Measurements from ENCODE around the gene IFIT1B. TPM values are rescaled to one million over a fixed set of nuclear protein-coding genes. Genes with fewer than 3 reads are reported as not detected.
A peak's percentile ranks its signal among the peaks of the same experiment; 100 is the strongest.
"Not testable (repeated sequence)": the region's sequence is repeated elsewhere in the genome, so short reads cannot be mapped to it uniquely, and the experiment has no call there.

IFIT1B gene
- total and polyA plus RNA-seq, 7 experiments from 2014 or later, result 0.44 TPM; not detected in 6

GRCh38 chr10:89398003-89398749, 20.3 kb downstream of the IFIT1B start:
- CTCF ChIA-PET, result no interaction called here
- intact Hi-C loops (cut with micrococcal nuclease), result no loop called here

GRCh38 chr10:89399956-89400355, 22.1 kb downstream of the IFIT1B start:
- ATAC-seq (no peak), DNase-seq (no peak)
- Mint-ChIP-seq H3K4me3 (peak overlapping the region in 2 of 10 donors; percentile 2 to 15), H3K4me1 (peaks cover 18 to 61% (median 46%) of the 10 kb centered on the region in 7 donors), H3K27ac (no peak overlapping the region), H3K9me3 (peaks cover 0 to 8% (median 0%) of the 10 kb centered on the region in 11 donors), H3K27me3 (no peaks in the 10 kb centered on the region), H3K36me3 (peaks cover 15 to 76% (median 64%) of the 10 kb centered on the region in 5 donors)
- intact Hi-C loops (cut with micrococcal nuclease), result no loop called here
- no peaks in the 10 kb centered on the region for H3K9me3 ChIP-seq (ENCODE audit: control insufficient read depth in 2 of 3, low read length in 3 of 3)
- H3K27ac ChIP-seq (ENCODE audit: low read depth, low read length), result no peak overlapping the region
- ChIA-PET POLR2A (interaction anchor here (0.7 to 1.8 kb wide), 2 partner anchors 14 to 151 kb away, joined by 3 to 7 read pairs; partner anchors contain the start of gene IFIT5), CTCF (no interaction called here)
- H3K4me3 ChIP-seq (ENCODE audit: low read length), result no peak overlapping the region
- H3K27me3 ChIP-seq (ENCODE audit: control insufficient read depth in 2 of 2, insufficient read depth in 2 of 2, low read length in 2 of 2), result no peaks in the 10 kb centered on the region
- peaks cover 0 to 7% (median 2%) of the 10 kb centered on the region in 3 experiments for H3K36me3 ChIP-seq (ENCODE audit: control insufficient read depth in 2 of 3, insufficient read depth in 3 of 3, low read length in 3 of 3)
- H3K4me1 ChIP-seq (ENCODE audit: control insufficient read depth in 2 of 2, insufficient read depth in 2 of 2, low read length in 2 of 2), result no peaks in the 10 kb centered on the region

More at GRCh38 chr10:89398003-89398749, 20.3 kb downstream of the IFIT1B start:
- H3K27me3 Mint-ChIP-seq, result no peaks in the 10 kb centered on the region
- no peak overlapping the region for H3K4me3 Mint-ChIP-seq
- peak overlapping the region in 3 of 9 donors; percentile 36 to 46 (median 40) for H3K27ac Mint-ChIP-seq
- Histone ChIP-seq H3K4me3 (ENCODE audit: low read length) (no peak overlapping the region), H3K9me3 (ENCODE audit: control insufficient read depth in 2 of 3, low read length in 3 of 3) (no peaks in the 10 kb centered on the region), H3K4me1 (ENCODE audit: control insufficient read depth in 2 of 2, insufficient read depth in 2 of 2, low read length in 2 of 2) (peaks cover 7 to 9% of the 10 kb centered on the region in 2 donors), H3K27me3 (ENCODE audit: control insufficient read depth in 2 of 2, insufficient read depth in 2 of 2, low read length in 2 of 2) (no peaks in the 10 kb centered on the region), H3K36me3 (ENCODE audit: control insufficient read depth in 2 of 3, insufficient read depth in 3 of 3, low read length in 3 of 3) (peaks cover 0 to 7% (median 0%) of the 10 kb centered on the region in 3 experiments), H3K27ac (ENCODE audit: low read depth, low read length) (no peak overlapping the region)
- H3K36me3 Mint-ChIP-seq, result peaks cover 15 to 61% (median 50%) of the 10 kb centered on the region in 5 donors
- peaks cover 21 to 70% (median 49%) of the 10 kb centered on the region in 7 donors for H3K4me1 Mint-ChIP-seq
- peaks cover 0 to 8% (median 0%) of the 10 kb centered on the region in 11 donors for H3K9me3 Mint-ChIP-seq
- POLR2A ChIA-PET, result interaction anchor here (0.9 to 1.8 kb wide), 2 partner anchors 11 to 16 kb away, joined by 3 to 7 read pairs; partner anchors contain the start of gene IFIT5
- ATAC-seq, result no peak
- no peak for DNase-seq

GRCh38 chr10:89403043-89403442, 25.2 kb downstream of the IFIT1B start:
- peaks cover 10 to 40% (median 29%) of the 10 kb centered on the region in 7 donors for H3K4me1 Mint-ChIP-seq
- Histone ChIP-seq H3K4me1 (ENCODE audit: control insufficient read depth in 2 of 2, insufficient read depth in 2 of 2, low read length in 2 of 2) (no peaks in the 10 kb centered on the region), H3K4me3 (ENCODE audit: low read length) (no peak overlapping the region), H3K27ac (ENCODE audit: low read depth, low read length) (no peak overlapping the region), H3K36me3 (ENCODE audit: control insufficient read depth in 2 of 3, insufficient read depth in 3 of 3, low read length in 3 of 3) (peaks cover 0 to 7% (median 2%) of the 10 kb centered on the region in 3 experiments), H3K27me3 (ENCODE audit: control insufficient read depth in 2 of 2, insufficient read depth in 2 of 2, low read length in 2 of 2) (no peaks in the 10 kb centered on the region), H3K9me3 (ENCODE audit: control insufficient read depth in 2 of 3, low read length in 3 of 3) (no peaks in the 10 kb centered on the region)
- DNase-seq (no peak), ATAC-seq (no peak)
- peaks cover 0 to 8% (median 0%) of the 10 kb centered on the region in 11 donors for H3K9me3 Mint-ChIP-seq
- H3K27ac Mint-ChIP-seq, result peak overlapping the region in 1 of 9 donors; percentile 69
- H3K4me3 Mint-ChIP-seq, result no peak overlapping the region
- H3K36me3 Mint-ChIP-seq, result peaks cover 11 to 81% (median 64%) of the 10 kb centered on the region in 5 donors
- intact Hi-C loops (cut with micrococcal nuclease), result no loop called here
- H3K27me3 Mint-ChIP-seq, result no peaks in the 10 kb centered on the region
- ChIA-PET CTCF (no interaction called here), POLR2A (interaction anchor here (1.3 to 3.3 kb wide), 4 partner anchors 9 to 12 kb away, joined by 6 to 13 read pairs (median 9); partner anchors contain the start of genes IFIT1 and IFIT5)

GRCh38 chr10:89404104-89405047, 26.5 kb downstream of the IFIT1B start:
- ChIA-PET POLR2A (interaction anchor here (2.8 to 3.3 kb wide), 3 partner anchors 8 to 12 kb away, joined by 8 to 13 read pairs (median 10); partner anchors contain the start of genes IFIT1 and IFIT5), CTCF (interaction anchor here (1.2 kb wide), 1 partner anchor 8 kb away, joined by 4 read pairs; no protein-coding TSS in a partner anchor)
- H3K4me1 ChIP-seq (ENCODE audit: control insufficient read depth in 2 of 2, insufficient read depth in 2 of 2, low read length in 2 of 2), result no peaks in the 10 kb centered on the region
- Mint-ChIP-seq H3K4me3 (no peak overlapping the region), H3K27me3 (no peaks in the 10 kb centered on the region), H3K9me3 (peaks cover 0 to 7% (median 0%) of the 10 kb centered on the region in 11 donors), H3K27ac (no peak overlapping the region), H3K36me3 (peaks cover 6 to 69% (median 56%) of the 10 kb centered on the region in 5 donors), H3K4me1 (peaks cover 0 to 28% (median 16%) of the 10 kb centered on the region in 7 donors)
- intact Hi-C loops (cut with micrococcal nuclease), result no loop called here
- no peaks in the 10 kb centered on the region for H3K27me3 ChIP-seq (ENCODE audit: control insufficient read depth in 2 of 2, insufficient read depth in 2 of 2, low read length in 2 of 2)
- ATAC-seq (no peak), DNase-seq (no peak)
- H3K36me3 ChIP-seq (ENCODE audit: control insufficient read depth in 2 of 3, insufficient read depth in 3 of 3, low read length in 3 of 3), result peaks cover 0 to 7% (median 2%) of the 10 kb centered on the region in 3 experiments
- H3K27ac ChIP-seq (ENCODE audit: low read depth, low read length), result no peak overlapping the region
- H3K9me3 ChIP-seq (ENCODE audit: control insufficient read depth in 2 of 3, low read length in 3 of 3), result no peaks in the 10 kb centered on the region
- H3K4me3 ChIP-seq (ENCODE audit: low read length), result no peak overlapping the region

GRCh38 chr10:89406178-89406577, 28.3 kb downstream of the IFIT1B start:
- intact Hi-C loops (cut with micrococcal nuclease); H3K4me3 ChIP-seq (ENCODE audit: low read length); POLR2A ChIA-PET; H3K9me3 ChIP-seq (ENCODE audit: control insufficient read depth in 2 of 3, low read length in 3 of 3); H3K27ac ChIP-seq (ENCODE audit: low read depth, low read length); CTCF ChIA-PET; H3K4me1 ChIP-seq (ENCODE audit: control insufficient read depth in 2 of 2, insufficient read depth in 2 of 2, low read length in 2 of 2); ATAC-seq; H3K9me3 Mint-ChIP-seq; H3K27me3 Mint-ChIP-seq; H3K27ac Mint-ChIP-seq; H3K4me3 Mint-ChIP-seq; DNase-seq; H3K27me3 ChIP-seq (ENCODE audit: control insufficient read depth in 2 of 2, insufficient read depth in 2 of 2, low read length in 2 of 2); H3K36me3 ChIP-seq (ENCODE audit: control insufficient read depth in 2 of 3, insufficient read depth in 3 of 3, low read length in 3 of 3): not testable (repeated sequence)
- Mint-ChIP-seq H3K36me3 (peaks cover 6 to 66% (median 46%) of the 10 kb centered on the region in 5 donors), H3K4me1 (peaks cover 6 to 24% (median 14%) of the 10 kb centered on the region in 7 donors)

GRCh38 chr10:89407792-89408191, 29.9 kb downstream of the IFIT1B start:
- DNase-seq; H3K27me3 Mint-ChIP-seq; H3K4me3 Mint-ChIP-seq; H3K36me3 ChIP-seq (ENCODE audit: control insufficient read depth in 2 of 3, insufficient read depth in 3 of 3, low read length in 3 of 3); H3K9me3 ChIP-seq (ENCODE audit: control insufficient read depth in 2 of 3, low read length in 3 of 3); H3K27me3 ChIP-seq (ENCODE audit: control insufficient read depth in 2 of 2, insufficient read depth in 2 of 2, low read length in 2 of 2); H3K27ac ChIP-seq (ENCODE audit: low read depth, low read length); ATAC-seq; H3K4me3 ChIP-seq (ENCODE audit: low read length); POLR2A ChIA-PET; H3K27ac Mint-ChIP-seq; H3K4me1 ChIP-seq (ENCODE audit: control insufficient read depth in 2 of 2, insufficient read depth in 2 of 2, low read length in 2 of 2); intact Hi-C loops (cut with micrococcal nuclease); H3K9me3 Mint-ChIP-seq: not testable (repeated sequence)
- CTCF ChIA-PET, result interaction anchor here (0.7 kb wide), 1 partner anchor 137 kb away, joined by 4 read pairs; no protein-coding TSS in a partner anchor
- peaks cover 0 to 70% (median 34%) of the 10 kb centered on the region in 5 donors for H3K36me3 Mint-ChIP-seq
- H3K4me1 Mint-ChIP-seq, result peaks cover 9 to 32% (median 17%) of the 10 kb centered on the region in 7 donors

All from naive thymus-derived CD4-positive, alpha-beta T cell (primary cell).